ENCODE results near the gene FNBP1L.

GRCh38 chr1:93467606-93468005 lies 19.7 kb downstream of the FNBP1L start:
- no peak for TF ChIP-seq CTCF (IDR thresholded peaks at IDR 0.05; ENCODE audit: insufficient read depth, low read depth, low read length)
- no peak for TF ChIP-seq EZH2 (IDR thresholded peaks at IDR 0.05; ENCODE audit: insufficient read depth, low read length)

All from astrocyte (in vitro differentiated cells and primary cell).